ENCODE measurements around the gene AADAC.
"Not testable (repeated sequence)": the region's sequence is repeated elsewhere in the genome, so short reads cannot be mapped to it uniquely, and the experiment has no call there.

Gene AADAC, protein sequence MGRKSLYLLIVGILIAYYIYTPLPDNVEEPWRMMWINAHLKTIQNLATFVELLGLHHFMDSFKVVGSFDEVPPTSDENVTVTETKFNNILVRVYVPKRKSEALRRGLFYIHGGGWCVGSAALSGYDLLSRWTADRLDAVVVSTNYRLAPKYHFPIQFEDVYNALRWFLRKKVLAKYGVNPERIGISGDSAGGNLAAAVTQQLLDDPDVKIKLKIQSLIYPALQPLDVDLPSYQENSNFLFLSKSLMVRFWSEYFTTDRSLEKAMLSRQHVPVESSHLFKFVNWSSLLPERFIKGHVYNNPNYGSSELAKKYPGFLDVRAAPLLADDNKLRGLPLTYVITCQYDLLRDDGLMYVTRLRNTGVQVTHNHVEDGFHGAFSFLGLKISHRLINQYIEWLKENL

DNA sequence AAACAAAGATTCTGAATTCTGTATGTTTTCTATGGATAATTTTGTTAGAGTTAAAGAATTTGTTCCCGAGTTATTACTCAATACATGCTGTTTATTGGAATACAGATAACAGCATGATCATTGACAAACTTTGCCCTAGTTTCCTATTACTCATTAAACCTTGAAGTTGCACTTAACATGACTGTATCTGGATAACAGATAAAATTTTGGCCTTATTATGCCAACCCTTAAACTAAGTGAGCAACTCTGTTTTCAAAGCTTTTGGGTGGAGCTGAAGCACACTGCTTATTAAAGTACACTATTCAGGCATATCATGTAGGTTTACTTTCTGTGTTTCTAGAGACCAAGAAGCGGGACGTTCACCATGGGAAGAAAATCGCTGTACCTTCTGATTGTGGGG lies at the start of gene AADAC:
TSS of gene AADAC (plus strand) at position 318 of the 400 bp plus-strand sequence. CDS start at position 365, 47 bp downstream.
- no peak for DNase-seq (ENCODE audit: insufficient read length, low spot score)
- FAIRE-seq, result no peak

- not testable (repeated sequence) for DNase-seq (ENCODE audit: insufficient read length, low spot score); FAIRE-seq
Observed at GRCh38 chr3:151764699-151765098, 49.2 kb upstream of the AADAC start.

DNA sequence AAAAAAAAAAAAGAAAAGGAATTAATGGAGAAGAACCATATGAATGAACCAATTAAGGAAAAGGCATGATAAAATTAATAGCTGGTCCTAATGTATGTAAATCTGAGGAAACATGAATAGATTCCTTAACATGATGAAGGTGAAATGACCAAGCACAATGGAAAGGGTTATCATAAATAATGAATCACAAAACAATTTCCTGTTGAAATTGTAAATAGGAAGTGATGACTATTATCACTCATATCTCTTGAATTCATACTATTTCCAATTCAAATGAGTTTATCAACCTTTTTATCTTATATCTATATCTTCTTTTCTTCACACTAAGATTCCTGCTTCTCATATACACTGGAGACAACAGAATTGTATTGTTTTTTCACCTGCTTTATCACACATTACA lies 48.2 kb upstream of the AADAC start:
- FAIRE-seq, result no peak
- DNase-seq (ENCODE audit: insufficient read length, low spot score), result no peak

DNA sequence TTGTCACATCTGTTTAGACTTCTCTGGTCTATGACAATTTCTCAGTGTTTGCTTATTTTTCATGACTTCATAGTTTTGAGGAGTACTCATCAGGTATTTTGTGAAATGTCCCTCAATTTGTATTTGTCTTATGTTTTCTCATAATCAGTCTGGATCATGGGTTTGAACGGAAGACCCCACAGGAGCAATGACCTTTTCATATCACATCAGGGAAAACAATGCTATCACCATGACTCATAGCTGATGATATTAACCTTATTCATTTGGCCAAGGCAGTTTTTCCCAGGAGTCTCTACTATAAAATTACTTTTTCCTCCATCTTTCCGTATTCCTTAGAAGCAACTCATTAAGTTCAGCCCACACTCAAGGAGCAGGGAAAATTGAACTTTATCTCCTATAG lies 47.5 kb upstream of the AADAC start:
- FAIRE-seq, result no peak
- DNase-seq (ENCODE audit: insufficient read length, low spot score), result no peak

GRCh38 chr3:151768393-151768930 lies 45.5 kb upstream of the AADAC start:
- no peak for FAIRE-seq

GRCh38 chr3:151769175-151769574 lies 44.7 kb upstream of the AADAC start:
- FAIRE-seq, result no peak

More at GRCh38 chr3:151768393-151768930, 45.5 kb upstream of the AADAC start:
- DNase-seq (ENCODE audit: insufficient read length, low spot score), result no peak

GRCh38 chr3:151770956-151771355 lies 43.0 kb upstream of the AADAC start:
- DNase-seq (ENCODE audit: insufficient read length, low spot score), result no peak
- FAIRE-seq, result no peak

More at GRCh38 chr3:151769175-151769574, 44.7 kb upstream of the AADAC start:
- DNase-seq (ENCODE audit: insufficient read length, low spot score), result no peak

GRCh38 chr3:151772825-151773480 lies 41.0 kb upstream of the AADAC start:
- FAIRE-seq (no peak), DNase-seq (ENCODE audit: insufficient read length, low spot score) (no peak)

- DNase-seq (ENCODE audit: insufficient read length, low spot score) (no peak), FAIRE-seq (no peak)
Observed at GRCh38 chr3:151774235-151774634, 39.7 kb upstream of the AADAC start.

GRCh38 chr3:151774910-151775309 lies 39.0 kb upstream of the AADAC start:
- DNase-seq (ENCODE audit: insufficient read length, low spot score) (no peak), FAIRE-seq (no peak)

- DNase-seq (ENCODE audit: insufficient read length, low spot score) (no peak), FAIRE-seq (no peak)
Observed at GRCh38 chr3:151775314-151776258, 38.3 kb upstream of the AADAC start.

DNA sequence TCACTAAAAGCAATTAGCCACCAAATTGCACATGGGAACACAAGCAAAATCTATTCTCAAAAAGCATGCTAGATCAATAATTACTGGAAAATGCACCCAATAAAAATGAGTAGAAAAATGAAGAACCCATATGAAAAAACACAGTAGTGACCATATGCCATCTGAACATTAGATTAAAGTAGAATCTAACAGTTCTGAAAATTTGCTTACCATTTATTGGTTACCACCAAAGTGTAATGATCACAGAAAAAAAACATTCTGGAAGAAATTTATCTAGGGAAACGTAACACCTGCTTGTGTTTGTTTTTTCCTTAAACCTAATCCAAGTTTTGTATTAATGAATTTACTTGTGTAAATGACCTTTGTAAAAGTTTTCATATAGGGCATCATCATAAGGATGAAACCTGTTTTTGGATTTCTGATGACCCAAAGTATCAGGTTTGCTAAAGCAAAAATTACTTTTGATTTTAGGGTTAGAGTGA lies 37.6 kb upstream of the AADAC start:
- DNase-seq (ENCODE audit: insufficient read length, low spot score), result no peak
- FAIRE-seq, result no peak

GRCh38 chr3:151777880-151778279 lies 36.0 kb upstream of the AADAC start:
- DNase-seq (ENCODE audit: insufficient read length, low spot score) (no peak), FAIRE-seq (no peak)

DNA sequence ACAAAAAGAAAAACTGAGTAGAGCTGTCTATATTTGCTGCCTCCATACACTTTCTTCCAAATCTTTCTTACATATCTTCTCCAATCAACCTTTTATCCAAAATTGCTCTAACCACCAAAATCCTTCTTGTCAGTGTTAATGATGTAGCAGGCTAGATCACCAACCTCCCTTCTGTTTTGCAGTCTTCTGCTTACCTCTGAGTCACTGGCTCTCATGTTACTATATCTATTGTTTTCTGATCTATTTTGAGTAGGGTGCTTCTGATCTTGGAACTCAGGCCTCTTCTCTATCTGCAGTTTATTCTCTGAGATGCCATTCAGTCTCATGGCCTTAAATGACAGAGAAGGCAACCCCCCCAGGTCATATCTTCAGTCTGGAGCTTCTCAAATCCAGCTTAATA lies 26.3 kb upstream of the AADAC start:
- DNase-seq (ENCODE audit: insufficient read length, low spot score), result no peak
- no peak for FAIRE-seq

DNA sequence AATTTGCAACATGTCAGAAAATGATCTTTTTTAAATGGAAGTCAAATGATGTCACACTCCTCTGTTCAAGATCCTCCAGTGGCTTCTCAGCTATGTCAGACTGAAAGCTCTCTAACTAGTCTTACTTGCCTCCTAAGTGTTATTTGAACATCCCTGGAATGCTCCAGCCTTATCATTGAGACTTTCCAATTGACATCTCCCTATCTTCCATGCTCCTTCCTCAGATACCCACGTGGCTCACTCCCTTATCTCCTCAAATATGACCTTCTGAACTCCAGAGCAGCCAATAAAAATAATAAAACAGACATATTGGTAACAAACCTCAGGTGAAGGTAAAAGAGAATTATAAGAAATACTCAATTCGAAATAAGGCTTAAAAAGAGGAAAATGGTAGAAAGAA lies 25.5 kb upstream of the AADAC start:
- no peak for FAIRE-seq

GRCh38 chr3:151789853-151790463 lies 24.0 kb upstream of the AADAC start:
- DNase-seq (ENCODE audit: insufficient read length, low spot score) (no peak), FAIRE-seq (peak; percentile 21)

More for the DNA sequence above, 25.5 kb upstream of the AADAC start:
- no peak for DNase-seq (ENCODE audit: insufficient read length, low spot score)

GRCh38 chr3:151790763-151791162 lies 23.2 kb upstream of the AADAC start:
- DNase-seq (ENCODE audit: insufficient read length, low spot score); FAIRE-seq: not testable (repeated sequence)

GRCh38 chr3:151792411-151792810 lies 21.5 kb upstream of the AADAC start:
- DNase-seq (ENCODE audit: insufficient read length, low spot score), result no peak
- FAIRE-seq, result no peak

GRCh38 chr3:151793636-151794035 lies 20.3 kb upstream of the AADAC start:
- no peak for DNase-seq (ENCODE audit: insufficient read length, low spot score)
- FAIRE-seq, result no peak

DNA sequence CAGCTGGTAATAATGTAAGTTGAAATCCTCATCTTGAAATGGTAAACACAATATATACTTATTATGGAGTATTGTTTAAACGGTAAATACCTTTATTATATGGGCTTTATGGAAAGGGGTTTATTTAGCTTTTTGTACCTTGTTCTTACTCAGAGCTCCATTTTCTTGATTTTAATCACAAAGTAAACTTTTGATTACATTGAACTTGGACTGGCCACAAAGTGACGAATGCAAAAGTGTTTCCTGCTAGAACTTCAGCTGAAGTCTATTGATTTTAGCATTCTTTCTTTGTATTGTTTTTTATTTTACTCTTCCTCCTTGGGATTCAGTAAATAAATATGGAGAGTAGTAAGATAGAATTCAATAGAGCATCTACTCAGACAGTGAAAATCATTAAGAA lies 19.8 kb upstream of the AADAC start:
- DNase-seq (ENCODE audit: insufficient read length, low spot score) (no peak), FAIRE-seq (no peak)
